SK-N-SH (cell line): ENCODE measurements around the gene SLF2. TPM values are rescaled to one million over a fixed set of nuclear protein-coding genes. Genes with fewer than 3 reads are reported as not detected.

Experiments used
- CTCF ChIA-PET: fragments of 300-600, 350-600 bp; formaldehyde crosslinking; extraction: SDS; loops from one replicate; lab custom pipeline; 2021; lab: Yijun Ruan, JAX
- POLR2A ChIA-PET: fragments of 350-600 bp; sonication (Branson Sonifier 250); formaldehyde crosslinking; extraction: SDS; loops from one replicate; lab custom pipeline; 2020; ENCODE audit warnings: antibody characterized with exemption, inconsistent platforms; lab: Yijun Ruan, JAX
- DNase-seq: peaks from one replicate; pipeline ENCODE4 v3.0.0; 2012
- H2AFZ ChIP-seq: fragments of 200-600 bp; sonication (generic); 2 replicates; pipeline ENCODE4 v1.8.1; 2016; ENCODE audit warnings: antibody characterized with exemption, mild to moderate bottlenecking, low read depth
- H3F3A ChIP-seq: fragments of 200-600 bp; sonication (generic); replicated peaks from 2 replicates; pipeline ENCODE3; 2016; ENCODE audit warnings: antibody characterized with exemption, mild to moderate bottlenecking; ENCODE audit not compliant: insufficient read depth
- H3K27ac ChIP-seq, 2 experiments: fragments of 200-500 bp in 1 of 2; fragments of 200-600 bp in 1 of 2; sonication (Bioruptor generic) in 1 of 2; sonication (generic), shearing (Covaris generic) in 1 of 2; 2 replicates each; pipeline versions ENCODE4 v1.5.1 to v1.6.1; 2014 to 2016; ENCODE audit warnings: low read depth in 2 of 2, inconsistent platforms in 1 of 2, low read length in 1 of 2, mild to moderate bottlenecking in 1 of 2, mixed read lengths in 1 of 2
- H3K27me3 ChIP-seq: fragments of 200-600 bp; sonication (generic), shearing (Covaris generic); 2 replicates; pipeline ENCODE4 v1.6.1; 2016; ENCODE audit warnings: mixed run types; ENCODE audit not compliant: insufficient read depth
- H3K36me3 ChIP-seq, 2 experiments: fragments of 200-500 bp in 1 of 2; fragments of 200-600 bp in 1 of 2; sonication (Bioruptor generic) in 1 of 2; sonication (generic) in 1 of 2; replicated peaks in 1 of 2; 2 replicates each; pipeline versions ENCODE3 to v1.5.1; 2014 to 2016; ENCODE audit warnings: low read length in 1 of 2, mild to moderate bottlenecking in 1 of 2; ENCODE audit not compliant: insufficient read depth in 2 of 2, control insufficient read depth in 1 of 2
- H3K4me1 ChIP-seq, 2 experiments: fragments of 200-500 bp in 1 of 2; fragments of 200-600 bp in 1 of 2; sonication (Bioruptor generic) in 1 of 2; sonication (generic), shearing (Covaris generic) in 1 of 2; 2 replicates each; pipeline versions ENCODE4 v1.5.1 to v1.6.1; 2014 to 2016; ENCODE audit warnings: low read depth in 1 of 2, low read length in 1 of 2, mixed run types in 1 of 2; ENCODE audit not compliant: insufficient read depth in 2 of 2, control insufficient read depth in 1 of 2
- H3K4me2 ChIP-seq: fragments of 200-600 bp; sonication (generic), shearing (Covaris generic); 2 replicates; pipeline ENCODE4 v1.6.1; 2017; ENCODE audit warnings: mixed run types
- H3K4me3 ChIP-seq, 2 experiments: fragments of 200-500 bp in 1 of 2; fragments of 200-600 bp in 1 of 2; sonication (Bioruptor generic) in 1 of 2; sonication (generic), shearing (Covaris generic) in 1 of 2; 2 replicates each; pipeline versions ENCODE4 v1.5.1 to v1.8.1; 2014 to 2016; ENCODE audit warnings: low read depth in 2 of 2, inconsistent platforms in 1 of 2, low read length in 1 of 2, mild to moderate bottlenecking in 1 of 2, mixed read lengths in 1 of 2, moderate library complexity in 1 of 2
- H3K79me2 ChIP-seq: fragments of 200-600 bp; sonication (generic); 2 replicates; pipeline ENCODE4 v1.8.1; 2017; ENCODE audit warnings: mild to moderate bottlenecking; ENCODE audit not compliant: insufficient read depth
- H3K9ac ChIP-seq: fragments of 200-600 bp; sonication (generic); 2 replicates; pipeline ENCODE4 v1.6.1; 2017; ENCODE audit warnings: mixed run types
- H3K9me2 ChIP-seq: fragments of 200-600 bp; sonication (generic); 2 replicates; pipeline ENCODE4 v1.6.1; 2017; ENCODE audit warnings: mixed run types
- H3K9me3 ChIP-seq: fragments of 200-600 bp; sonication (generic); 2 replicates; pipeline ENCODE4 v1.6.1; 2017; ENCODE audit warnings: mixed run types, mild to moderate bottlenecking, moderate library complexity
- H4K20me1 ChIP-seq: fragments of 200-600 bp; sonication (generic); 2 replicates; pipeline ENCODE4 v1.6.1; 2017; ENCODE audit warnings: mild to moderate bottlenecking, mixed run types; ENCODE audit not compliant: insufficient read depth
- CHD2 ChIP-seq: fragments of 150-350 bp; IDR thresholded peaks from 2 replicates; pipeline ENCODE4 v1.6.1; 2018; ENCODE audit warnings: low read length; ENCODE audit not compliant: partially characterized antibody
- EZH2phosphoT487 ChIP-seq: fragments of 200-600 bp; sonication (generic); IDR thresholded peaks from 2 replicates; pipeline ENCODE4 v1.6.1; 2017; ENCODE audit warnings: low read depth, mixed run types, mild to moderate bottlenecking, antibody characterized with exemption, moderate library complexity, borderline replicate concordance
- FOXJ3 ChIP-seq: sonication (generic); formaldehyde crosslinking; IDR thresholded peaks from 2 replicates; pipeline ENCODE4 v1.5.1; 2020; ENCODE audit warnings: mild to moderate bottlenecking, missing genetic modification reagents
- MXI1 ChIP-seq: IDR thresholded peaks from 2 replicates; pipeline ENCODE4 v1.6.1; 2012; ENCODE audit warnings: mild to moderate bottlenecking, low read depth, low read length, improper control_type of control experiment
- NRF1 ChIP-seq: IDR thresholded peaks from 2 replicates; pipeline ENCODE4 v1.6.1; 2012; ENCODE audit warnings: low read depth, mild to moderate bottlenecking, low read length
- POLR2AphosphoS5 ChIP-seq: IDR thresholded peaks from 2 replicates; pipeline ENCODE4 v1.6.1; 2012; ENCODE audit warnings: low read depth, low read length
- RAD21 ChIP-seq: IDR thresholded peaks from 2 replicates; pipeline ENCODE4 v1.6.1; 2012; ENCODE audit warnings: mild to moderate bottlenecking, low read length
- RCOR1 ChIP-seq: fragments of 150-350 bp; IDR thresholded peaks from 2 replicates; pipeline ENCODE4 v1.6.1; 2017; ENCODE audit warnings: antibody characterized with exemption, low read length
- RXRA ChIP-seq: IDR thresholded peaks from 2 replicates; pipeline ENCODE4 v1.4.0; 2012; ENCODE audit warnings: low read depth, mild to moderate bottlenecking, borderline replicate concordance
- SMC3 ChIP-seq: IDR thresholded peaks from 2 replicates; pipeline ENCODE4 v1.6.1; 2012; ENCODE audit warnings: low read depth, low read length, improper control_type of control experiment
- TAF1 ChIP-seq: IDR thresholded peaks from 2 replicates; pipeline ENCODE4 v1.6.1; 2012; ENCODE audit warnings: low read depth, mild to moderate bottlenecking, low read length, moderate library complexity, borderline replicate concordance
- TEAD4 ChIP-seq: IDR thresholded peaks from 2 replicates; pipeline ENCODE4 v1.4.0; 2012; ENCODE audit warnings: mild to moderate bottlenecking, borderline replicate concordance; ENCODE audit not compliant: insufficient read depth
- YY1 ChIP-seq: IDR thresholded peaks from 2 replicates; pipeline ENCODE4 v1.4.0; 2012; ENCODE audit warnings: low read depth, mild to moderate bottlenecking
- WGBS: methylation state at CpG from one replicate; pipeline ENCODE4 v1.1.6; 2017; ENCODE audit warnings: low lambda C conversion rate; 5-methylcytosine and 5-hydroxymethylcytosine counted together
- polyA plus RNA-seq, 3 experiments: library from polyadenylated mRNA; depleted of rRNA; stranded (reverse); fragments of >200 nt; gene quantifications; 2 replicates each; pipeline ENCODE4 v1.2.3, GENCODE V29; 2012
- TF ChIP-seq, protein P1 (sequence below): IDR thresholded peaks from 2 replicates; pipeline ENCODE4 v1.4.0; 2012; ENCODE audit warnings: low read depth, borderline replicate concordance
- TF ChIP-seq, protein P2 (sequence below): IDR thresholded peaks from 2 replicates; pipeline ENCODE4 v1.4.0; 2012; ENCODE audit warnings: low read depth
- TF ChIP-seq, protein P3 (sequence below): IDR thresholded peaks from 2 replicates; pipeline ENCODE4 v1.4.0; 2012; ENCODE audit warnings: low read depth, borderline replicate concordance
- TF ChIP-seq, protein P4 (sequence below): IDR thresholded peaks from 2 replicates; pipeline ENCODE4 v1.6.1; 2012; ENCODE audit warnings: mild to moderate bottlenecking, low read depth, low read length, moderate library complexity
- TF ChIP-seq, protein P5 (sequence below): fragments of 200-600 bp; sonication (generic); IDR thresholded peaks from 2 replicates; pipeline ENCODE4 v1.6.1; 2017; ENCODE audit warnings: antibody characterized with exemption, mild to moderate bottlenecking, moderate library complexity
- TF ChIP-seq, protein P6 (sequence below): IDR thresholded peaks from 2 replicates; pipeline ENCODE4; 2012

SLF2 gene
- polyA plus RNA-seq, 1 of the 3 experiments (the other 2 are of a cell fraction): 6.3 TPM

DNA sequence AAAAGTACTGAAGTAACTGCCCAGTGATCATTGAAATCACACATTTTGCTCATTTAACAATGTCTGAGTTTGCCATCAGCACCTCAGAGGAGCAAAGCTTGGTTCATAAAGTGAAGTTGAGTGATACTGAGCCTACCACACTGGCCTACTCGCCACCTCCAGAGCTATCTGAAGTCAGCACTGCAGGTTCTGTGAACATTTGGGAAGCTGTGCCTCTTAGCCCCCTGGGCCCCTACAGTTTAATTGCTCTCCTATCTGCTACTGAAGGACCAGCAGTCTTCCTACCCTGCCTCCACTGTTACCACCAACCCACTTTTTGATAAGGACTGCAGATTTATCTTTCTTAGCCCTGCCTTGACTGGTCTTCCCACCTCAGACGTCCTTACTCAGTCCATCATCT lies 54.6 kb downstream of the SLF2 start (continued):
- TF ChIP-seq, protein P1, sequence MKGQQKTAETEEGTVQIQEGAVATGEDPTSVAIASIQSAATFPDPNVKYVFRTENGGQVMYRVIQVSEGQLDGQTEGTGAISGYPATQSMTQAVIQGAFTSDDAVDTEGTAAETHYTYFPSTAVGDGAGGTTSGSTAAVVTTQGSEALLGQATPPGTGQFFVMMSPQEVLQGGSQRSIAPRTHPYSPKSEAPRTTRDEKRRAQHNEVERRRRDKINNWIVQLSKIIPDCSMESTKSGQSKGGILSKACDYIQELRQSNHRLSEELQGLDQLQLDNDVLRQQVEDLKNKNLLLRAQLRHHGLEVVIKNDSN: no peak
- TF ChIP-seq TAF1: no peak
- TF ChIP-seq, protein P2, sequence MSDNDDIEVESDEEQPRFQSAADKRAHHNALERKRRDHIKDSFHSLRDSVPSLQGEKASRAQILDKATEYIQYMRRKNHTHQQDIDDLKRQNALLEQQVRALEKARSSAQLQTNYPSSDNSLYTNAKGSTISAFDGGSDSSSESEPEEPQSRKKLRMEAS: no peak

DNA sequence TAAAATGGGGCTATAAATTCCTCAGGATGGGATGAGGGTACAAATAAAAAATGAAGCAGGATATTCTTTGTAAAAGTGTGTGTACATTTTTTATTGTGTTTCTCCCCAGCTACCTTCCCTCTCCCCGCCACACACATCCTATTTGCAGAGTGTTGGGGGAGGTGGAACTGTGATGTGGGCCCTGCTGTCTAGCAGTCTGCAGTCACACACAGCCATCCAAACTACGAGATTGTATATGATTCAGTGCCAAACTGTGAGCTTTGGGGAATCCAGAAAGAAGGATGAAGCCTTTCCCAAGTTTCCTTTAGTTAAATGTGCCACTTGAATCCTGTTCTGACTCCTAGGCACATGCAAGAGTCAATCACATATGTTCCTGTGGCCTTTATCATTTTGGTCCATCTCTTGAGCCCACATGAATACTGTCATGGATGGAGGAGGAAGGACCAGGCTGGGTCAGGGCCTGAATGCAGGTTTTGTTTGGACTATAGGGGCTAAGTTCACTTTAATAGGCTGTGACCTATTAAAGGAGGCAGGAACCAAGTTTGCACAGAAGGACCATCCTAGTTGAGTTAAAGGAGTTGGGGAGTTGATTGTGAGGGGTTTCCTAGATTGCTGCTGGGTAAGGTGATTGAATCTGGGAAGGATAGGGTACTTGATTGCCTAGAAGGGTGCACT lies 55.4 kb downstream of the SLF2 start:
- peaks cover 21 to 34% of the 10 kb centered on the region in 2 experiments for H3K36me3 ChIP-seq
- WGBS: 91% methylated on average over 2 of the region's 2 CpGs
- POLR2A ChIA-PET: no interaction called here
- TF ChIP-seq RXRA: no peak
- TF ChIP-seq, protein P3, sequence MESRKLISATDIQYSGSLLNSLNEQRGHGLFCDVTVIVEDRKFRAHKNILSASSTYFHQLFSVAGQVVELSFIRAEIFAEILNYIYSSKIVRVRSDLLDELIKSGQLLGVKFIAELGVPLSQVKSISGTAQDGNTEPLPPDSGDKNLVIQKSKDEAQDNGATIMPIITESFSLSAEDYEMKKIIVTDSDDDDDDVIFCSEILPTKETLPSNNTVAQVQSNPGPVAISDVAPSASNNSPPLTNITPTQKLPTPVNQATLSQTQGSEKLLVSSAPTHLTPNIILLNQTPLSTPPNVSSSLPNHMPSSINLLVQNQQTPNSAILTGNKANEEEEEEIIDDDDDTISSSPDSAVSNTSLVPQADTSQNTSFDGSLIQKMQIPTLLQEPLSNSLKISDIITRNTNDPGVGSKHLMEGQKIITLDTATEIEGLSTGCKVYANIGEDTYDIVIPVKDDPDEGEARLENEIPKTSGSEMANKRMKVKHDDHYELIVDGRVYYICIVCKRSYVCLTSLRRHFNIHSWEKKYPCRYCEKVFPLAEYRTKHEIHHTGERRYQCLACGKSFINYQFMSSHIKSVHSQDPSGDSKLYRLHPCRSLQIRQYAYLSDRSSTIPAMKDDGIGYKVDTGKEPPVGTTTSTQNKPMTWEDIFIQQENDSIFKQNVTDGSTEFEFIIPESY: no peak
- no peak for TF ChIP-seq TEAD4
- TF ChIP-seq, protein P4, sequence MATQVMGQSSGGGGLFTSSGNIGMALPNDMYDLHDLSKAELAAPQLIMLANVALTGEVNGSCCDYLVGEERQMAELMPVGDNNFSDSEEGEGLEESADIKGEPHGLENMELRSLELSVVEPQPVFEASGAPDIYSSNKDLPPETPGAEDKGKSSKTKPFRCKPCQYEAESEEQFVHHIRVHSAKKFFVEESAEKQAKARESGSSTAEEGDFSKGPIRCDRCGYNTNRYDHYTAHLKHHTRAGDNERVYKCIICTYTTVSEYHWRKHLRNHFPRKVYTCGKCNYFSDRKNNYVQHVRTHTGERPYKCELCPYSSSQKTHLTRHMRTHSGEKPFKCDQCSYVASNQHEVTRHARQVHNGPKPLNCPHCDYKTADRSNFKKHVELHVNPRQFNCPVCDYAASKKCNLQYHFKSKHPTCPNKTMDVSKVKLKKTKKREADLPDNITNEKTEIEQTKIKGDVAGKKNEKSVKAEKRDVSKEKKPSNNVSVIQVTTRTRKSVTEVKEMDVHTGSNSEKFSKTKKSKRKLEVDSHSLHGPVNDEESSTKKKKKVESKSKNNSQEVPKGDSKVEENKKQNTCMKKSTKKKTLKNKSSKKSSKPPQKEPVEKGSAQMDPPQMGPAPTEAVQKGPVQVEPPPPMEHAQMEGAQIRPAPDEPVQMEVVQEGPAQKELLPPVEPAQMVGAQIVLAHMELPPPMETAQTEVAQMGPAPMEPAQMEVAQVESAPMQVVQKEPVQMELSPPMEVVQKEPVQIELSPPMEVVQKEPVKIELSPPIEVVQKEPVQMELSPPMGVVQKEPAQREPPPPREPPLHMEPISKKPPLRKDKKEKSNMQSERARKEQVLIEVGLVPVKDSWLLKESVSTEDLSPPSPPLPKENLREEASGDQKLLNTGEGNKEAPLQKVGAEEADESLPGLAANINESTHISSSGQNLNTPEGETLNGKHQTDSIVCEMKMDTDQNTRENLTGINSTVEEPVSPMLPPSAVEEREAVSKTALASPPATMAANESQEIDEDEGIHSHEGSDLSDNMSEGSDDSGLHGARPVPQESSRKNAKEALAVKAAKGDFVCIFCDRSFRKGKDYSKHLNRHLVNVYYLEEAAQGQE: no peak
- TF ChIP-seq, protein P5, sequence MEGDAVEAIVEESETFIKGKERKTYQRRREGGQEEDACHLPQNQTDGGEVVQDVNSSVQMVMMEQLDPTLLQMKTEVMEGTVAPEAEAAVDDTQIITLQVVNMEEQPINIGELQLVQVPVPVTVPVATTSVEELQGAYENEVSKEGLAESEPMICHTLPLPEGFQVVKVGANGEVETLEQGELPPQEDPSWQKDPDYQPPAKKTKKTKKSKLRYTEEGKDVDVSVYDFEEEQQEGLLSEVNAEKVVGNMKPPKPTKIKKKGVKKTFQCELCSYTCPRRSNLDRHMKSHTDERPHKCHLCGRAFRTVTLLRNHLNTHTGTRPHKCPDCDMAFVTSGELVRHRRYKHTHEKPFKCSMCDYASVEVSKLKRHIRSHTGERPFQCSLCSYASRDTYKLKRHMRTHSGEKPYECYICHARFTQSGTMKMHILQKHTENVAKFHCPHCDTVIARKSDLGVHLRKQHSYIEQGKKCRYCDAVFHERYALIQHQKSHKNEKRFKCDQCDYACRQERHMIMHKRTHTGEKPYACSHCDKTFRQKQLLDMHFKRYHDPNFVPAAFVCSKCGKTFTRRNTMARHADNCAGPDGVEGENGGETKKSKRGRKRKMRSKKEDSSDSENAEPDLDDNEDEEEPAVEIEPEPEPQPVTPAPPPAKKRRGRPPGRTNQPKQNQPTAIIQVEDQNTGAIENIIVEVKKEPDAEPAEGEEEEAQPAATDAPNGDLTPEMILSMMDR: no peak
- TF ChIP-seq SMC3: no peak
- TF ChIP-seq, protein P1: no peak
- TF ChIP-seq POLR2AphosphoS5: no peak
- no peak for TF ChIP-seq CHD2
- no peak for TF ChIP-seq TAF1
- TF ChIP-seq YY1: no peak
- no peak for TF ChIP-seq RAD21
- TF ChIP-seq, protein P6, sequence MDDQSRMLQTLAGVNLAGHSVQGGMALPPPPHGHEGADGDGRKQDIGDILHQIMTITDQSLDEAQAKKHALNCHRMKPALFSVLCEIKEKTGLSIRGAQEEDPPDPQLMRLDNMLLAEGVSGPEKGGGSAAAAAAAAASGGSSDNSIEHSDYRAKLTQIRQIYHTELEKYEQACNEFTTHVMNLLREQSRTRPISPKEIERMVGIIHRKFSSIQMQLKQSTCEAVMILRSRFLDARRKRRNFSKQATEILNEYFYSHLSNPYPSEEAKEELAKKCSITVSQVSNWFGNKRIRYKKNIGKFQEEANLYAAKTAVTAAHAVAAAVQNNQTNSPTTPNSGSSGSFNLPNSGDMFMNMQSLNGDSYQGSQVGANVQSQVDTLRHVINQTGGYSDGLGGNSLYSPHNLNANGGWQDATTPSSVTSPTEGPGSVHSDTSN: no peak
- no peak for TF ChIP-seq MXI1
- TF ChIP-seq FOXJ3 (CRISPR knock-in tag): no peak
- no peak for TF ChIP-seq NRF1
- no peak for TF ChIP-seq EZH2phosphoT487
- TF ChIP-seq RCOR1: no peak

More for the DNA sequence above, 55.4 kb downstream of the SLF2 start:
- H3F3A ChIP-seq: peaks cover 3% of the 10 kb centered on the region
- H3K4me3 ChIP-seq: no peak overlapping the region
- H3K9me3 ChIP-seq: no peaks in the 10 kb centered on the region
- H3K27ac ChIP-seq: no peak overlapping the region
- H3K9ac ChIP-seq: no peak overlapping the region
- CTCF ChIA-PET: interaction anchor here (0.6 to 3.4 kb wide), 23 partner anchors 11 to 406 kb away, joined by 3 to 24 read pairs (median 4); partner anchors contain the start of gene LZTS2
- H3K4me1 ChIP-seq: peaks cover 4 to 19% of the 10 kb centered on the region in 2 experiments; a peak in 2 of 4 replicates
- no peaks in the 10 kb centered on the region for H3K79me2 ChIP-seq
- no peak overlapping the region for H2AFZ ChIP-seq
- DNase-seq: no peak
- no peaks in the 10 kb centered on the region for H3K9me2 ChIP-seq
- H3K4me2 ChIP-seq: peak overlapping the region; percentile 99; the same call in 1 of the 2 replicates
- no peaks in the 10 kb centered on the region for H4K20me1 ChIP-seq
- no peaks in the 10 kb centered on the region for H3K27me3 ChIP-seq
